Tongue (tissue), 2 donors: ENCODE data around the gene RABGAP1. TPM values are rescaled to one million over a fixed set of nuclear protein-coding genes. Genes with fewer than 3 reads are reported as not detected.

ENCODE experiments used
- DNase-seq: peaks from one replicate; pipeline ENCODE4 v3.0.0-alpha.2; 2015
- total RNA-seq: library from RNA; depleted of rRNA; stranded (reverse); fragments of >200 nt; gene quantifications from one replicate; pipeline ENCODE4 v1.2.3, GENCODE V29; 2014

Gene RABGAP1
- total RNA-seq, 1 donor from 2014 or later = 83.2 TPM

DNA sequence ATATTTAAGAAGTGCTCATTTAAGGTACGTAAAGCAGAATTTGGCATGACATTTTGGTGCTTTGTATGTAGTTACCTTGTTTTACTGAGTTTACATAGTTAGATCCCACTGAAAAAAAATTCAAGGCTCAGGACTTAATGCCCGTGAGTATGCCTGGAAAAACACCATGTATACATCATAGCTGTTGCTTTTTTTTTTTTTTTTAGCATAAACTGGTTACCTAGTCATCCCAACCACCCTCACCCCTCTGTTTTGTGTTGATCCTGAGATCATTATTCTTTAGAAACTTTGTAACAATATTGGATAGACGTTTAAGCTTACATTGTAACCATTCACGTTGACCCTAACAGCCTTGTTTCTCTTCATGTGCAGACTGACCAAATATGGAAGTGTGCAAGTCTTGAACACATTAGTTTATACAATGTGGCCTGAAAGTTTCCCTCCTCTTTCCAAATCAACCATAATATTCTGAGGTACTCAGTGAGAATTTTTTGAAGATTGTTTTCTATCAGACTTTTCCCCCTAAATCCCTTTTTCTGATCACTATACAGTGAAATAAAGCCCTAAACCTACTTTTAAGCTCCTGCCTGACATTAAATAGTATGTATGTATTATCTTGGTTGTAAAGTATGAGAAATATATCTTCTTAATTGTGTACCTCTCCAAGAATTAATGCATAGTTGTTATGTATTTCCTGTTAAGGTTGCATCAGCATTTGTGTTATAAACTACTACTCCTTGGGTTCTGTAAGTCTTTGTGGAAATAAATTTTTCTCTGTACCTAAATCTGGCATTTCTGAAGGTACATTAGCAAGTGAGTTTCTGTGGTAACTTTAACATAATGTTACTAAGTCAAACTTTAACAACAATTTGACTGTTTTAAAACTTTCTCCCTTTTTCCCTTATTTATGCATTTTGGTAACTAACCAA lies 4.4 kb downstream of the RABGAP1 start:
- DNase-seq = no peak

DNA sequence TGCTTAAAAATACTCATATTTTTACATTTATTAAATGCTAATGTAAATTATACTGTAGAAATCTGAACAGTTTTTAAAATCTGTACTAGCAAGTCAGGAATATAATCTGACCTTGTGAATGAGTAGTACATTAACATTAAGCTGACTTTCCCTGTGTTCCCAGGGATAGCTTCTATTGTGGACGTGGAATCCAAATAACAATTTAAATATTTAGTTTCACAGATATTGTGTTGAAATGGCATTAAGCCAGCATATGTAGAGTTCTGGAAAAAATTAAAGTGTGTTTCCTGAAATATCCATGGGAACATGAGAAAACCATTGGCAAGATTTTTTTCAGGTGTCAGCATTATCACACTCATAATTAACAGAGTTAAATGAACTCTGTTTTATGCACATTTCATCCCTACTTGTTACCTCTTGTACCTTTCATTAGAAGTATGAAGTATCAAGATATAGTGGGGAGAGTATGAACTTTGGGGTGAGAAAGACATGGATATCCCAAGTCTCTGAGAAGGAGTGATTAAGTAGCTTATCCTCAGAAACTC lies 5.7 kb downstream of the RABGAP1 start:
- DNase-seq = no peak

DNA sequence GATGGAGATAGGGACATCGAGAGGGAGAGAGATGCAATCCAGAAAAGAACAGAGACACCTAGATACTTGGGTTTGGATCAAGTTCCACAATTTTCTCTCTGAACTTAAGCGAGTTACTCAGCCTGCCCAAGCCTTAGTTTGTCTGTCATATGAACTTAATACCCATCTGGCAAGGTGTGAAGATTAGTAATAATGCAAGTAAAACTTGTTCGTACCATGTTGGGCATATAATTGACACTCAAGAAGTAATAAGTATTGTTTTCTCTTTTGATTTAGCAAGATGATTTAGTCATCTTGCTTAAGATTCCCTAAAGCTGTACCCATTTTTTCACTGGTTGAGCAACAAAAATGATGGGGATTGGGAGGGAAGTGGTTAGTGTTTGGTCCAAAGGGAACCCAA lies 7.5 kb downstream of the RABGAP1 start:
- DNase-seq = no peak

DNA sequence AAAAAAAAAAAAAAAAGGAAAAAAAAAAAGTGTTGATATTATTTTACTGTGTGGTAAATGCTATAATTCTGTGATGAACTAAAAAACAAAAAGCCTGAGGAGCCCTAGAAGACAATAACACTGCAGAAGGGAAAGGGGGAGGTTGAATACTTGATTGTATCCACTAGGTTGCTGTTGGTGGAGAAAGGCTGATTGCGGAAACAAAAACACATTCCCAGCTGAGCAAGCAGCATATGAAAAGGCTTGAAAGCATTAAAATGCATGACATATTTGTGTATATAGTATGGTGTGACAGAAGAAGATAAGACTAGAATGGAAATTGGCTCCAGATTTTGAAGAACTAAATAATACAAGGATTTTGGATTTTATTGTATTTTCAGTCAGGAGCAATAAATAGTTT lies 8.9 kb downstream of the RABGAP1 start:
- no peak for DNase-seq

DNA sequence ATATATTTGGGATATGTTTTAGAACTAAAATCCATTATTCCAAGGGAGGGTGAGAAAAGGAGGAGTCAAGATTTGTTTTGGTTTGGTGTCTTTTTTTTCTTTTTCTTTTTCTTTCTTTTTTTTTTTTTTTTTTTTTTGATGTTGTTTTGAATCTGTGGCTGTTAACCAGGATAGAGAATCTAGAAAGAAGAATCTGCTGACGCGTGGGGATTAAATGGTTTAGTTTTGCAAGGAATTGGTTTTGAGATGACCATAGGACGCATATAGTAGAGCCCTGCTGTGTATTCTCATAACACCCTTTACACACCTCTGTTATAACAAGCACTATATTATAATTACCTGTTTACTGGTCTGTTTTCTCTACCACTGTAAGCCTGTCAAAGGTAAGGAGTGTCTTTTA lies 9.4 kb downstream of the RABGAP1 start:
- no peak for DNase-seq

DNA sequence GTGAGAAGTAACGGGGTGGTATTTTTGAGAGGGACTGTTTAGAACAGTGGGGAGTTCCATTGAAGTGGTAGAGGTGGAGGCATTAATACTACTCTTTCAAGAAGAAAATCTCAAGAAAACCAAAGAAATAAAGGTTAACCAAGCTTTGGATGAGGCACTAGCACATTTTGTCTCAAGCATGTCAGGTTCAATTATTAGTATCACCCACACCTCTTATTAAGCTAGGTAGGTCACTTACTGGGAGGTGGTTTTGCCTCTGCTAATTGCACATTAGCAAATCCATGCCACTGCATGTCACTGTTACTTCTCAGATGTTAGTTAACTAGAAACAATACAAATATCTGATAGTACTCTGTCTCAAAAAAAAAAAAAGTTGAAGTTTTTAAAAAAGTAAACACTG lies 10.2 kb downstream of the RABGAP1 start:
- DNase-seq = no peak

DNA sequence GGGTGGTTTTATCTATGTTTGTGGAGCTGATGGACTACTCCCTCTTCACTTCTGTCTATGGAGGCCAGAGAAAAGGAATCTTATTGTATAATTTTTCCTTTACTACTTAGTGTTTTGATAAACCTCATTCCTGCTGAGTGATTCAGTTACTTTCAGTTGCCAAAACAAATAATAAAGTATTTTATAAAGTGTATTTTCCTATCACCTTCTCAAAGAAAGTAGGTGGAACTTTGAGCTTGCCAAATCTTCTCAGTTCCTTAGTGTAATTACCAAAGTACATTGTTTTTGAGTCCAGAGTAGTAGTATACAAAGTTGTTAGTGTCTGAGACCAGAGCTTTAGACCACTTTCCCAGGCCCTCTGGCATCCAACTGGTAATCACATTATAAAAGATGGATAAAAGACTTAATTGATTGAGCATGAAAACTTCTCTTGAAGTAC lies 13.5 kb downstream of the RABGAP1 start:
- no peak for DNase-seq

DNA sequence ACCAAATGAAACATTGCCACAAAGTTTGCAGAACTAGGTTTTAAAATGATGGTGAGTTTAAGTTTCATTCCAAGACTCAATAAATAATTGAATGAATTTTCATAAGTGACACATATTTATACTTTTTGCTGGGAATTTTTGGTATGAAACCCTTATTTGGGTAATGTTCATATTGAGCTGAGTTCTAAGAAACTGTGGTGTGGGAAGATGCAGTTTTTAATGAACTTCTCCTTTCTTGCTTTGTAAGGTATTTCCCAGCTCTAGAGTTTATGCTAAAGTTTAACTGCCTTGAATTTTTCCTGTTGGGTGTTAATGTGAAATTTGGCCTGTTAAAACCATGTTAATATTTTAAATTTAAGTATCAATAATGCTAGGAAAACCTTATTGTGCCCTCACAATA lies 15.1 kb downstream of the RABGAP1 start:
- DNase-seq = no peak

DNA sequence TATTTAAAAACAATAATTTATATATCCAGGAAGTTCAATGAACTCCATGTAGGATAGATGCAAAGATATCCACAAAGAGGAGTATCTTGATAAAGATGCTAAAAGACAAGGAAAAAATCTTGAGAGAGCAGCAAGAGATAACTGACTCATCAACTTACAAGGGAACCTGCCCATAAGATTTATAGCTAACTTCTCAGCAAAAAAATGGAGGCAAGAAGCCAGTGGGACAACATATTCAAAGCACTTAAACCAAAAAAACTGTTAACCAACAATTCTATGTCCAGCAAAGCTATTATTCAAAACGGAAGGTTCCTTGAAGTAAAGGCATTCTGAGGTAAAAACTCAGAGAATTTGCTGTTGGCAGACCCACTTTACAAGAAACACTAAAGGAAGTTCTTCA lies 20.3 kb downstream of the RABGAP1 start:
- no peak for DNase-seq

DNA sequence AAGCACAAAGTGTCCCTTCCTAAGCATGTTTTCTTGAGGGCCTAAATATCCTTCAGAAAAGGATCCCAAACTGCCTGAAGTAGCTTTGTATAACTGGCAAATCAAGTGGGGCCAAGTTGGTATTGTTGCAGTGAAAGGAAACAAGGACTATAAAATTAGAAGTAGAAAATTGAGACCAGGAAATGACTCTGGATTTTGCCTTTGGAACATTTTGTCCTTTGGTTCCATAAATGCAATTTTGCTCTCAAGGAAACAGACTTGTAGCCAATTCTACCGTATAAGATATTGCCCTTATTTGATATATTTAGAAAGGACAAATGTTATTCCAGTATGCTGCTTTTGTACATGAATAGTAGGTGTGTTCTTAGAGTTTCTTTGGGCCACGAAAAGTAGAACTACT lies 34.4 kb downstream of the RABGAP1 start:
- DNase-seq = no peak

DNA sequence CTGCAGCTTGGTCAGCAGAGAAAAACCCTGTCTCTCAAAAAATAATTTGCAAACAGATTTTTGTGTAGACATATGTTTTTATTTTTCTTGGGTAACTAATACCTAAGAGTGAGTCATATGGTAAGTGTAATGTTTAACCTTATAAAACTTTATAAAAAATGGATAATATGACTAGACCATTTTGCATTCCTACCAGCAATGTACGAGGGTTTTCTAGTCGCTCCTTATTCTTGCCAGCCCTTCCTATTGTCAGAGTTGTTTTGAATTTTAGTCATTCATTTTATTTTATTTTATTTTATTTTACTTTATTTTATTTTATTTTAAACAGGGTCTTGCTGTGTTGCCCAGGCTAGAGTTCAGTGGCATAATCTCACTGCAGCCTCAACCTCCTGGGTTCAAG lies 37.8 kb downstream of the RABGAP1 start:
- no peak for DNase-seq

DNA sequence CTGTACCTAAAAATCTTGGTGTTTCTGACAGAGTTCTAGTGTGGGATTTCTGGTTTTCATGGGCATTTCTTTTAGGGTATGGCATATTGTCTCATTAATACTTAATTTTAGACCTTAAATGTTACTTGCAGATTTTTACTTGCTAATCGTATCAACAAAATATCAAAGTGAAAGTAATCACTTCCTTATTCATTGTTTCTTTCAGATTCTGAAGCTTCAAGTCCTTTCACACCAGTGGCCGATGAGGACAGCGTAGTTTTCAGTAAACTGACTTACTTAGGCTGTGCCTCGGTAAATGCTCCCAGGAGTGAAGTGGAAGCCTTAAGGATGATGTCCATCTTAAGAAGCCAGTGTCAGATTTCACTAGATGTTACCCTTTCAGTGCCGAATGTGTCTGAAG lies 45.2 kb downstream of the RABGAP1 start:
- DNase-seq = no peak

DNA sequence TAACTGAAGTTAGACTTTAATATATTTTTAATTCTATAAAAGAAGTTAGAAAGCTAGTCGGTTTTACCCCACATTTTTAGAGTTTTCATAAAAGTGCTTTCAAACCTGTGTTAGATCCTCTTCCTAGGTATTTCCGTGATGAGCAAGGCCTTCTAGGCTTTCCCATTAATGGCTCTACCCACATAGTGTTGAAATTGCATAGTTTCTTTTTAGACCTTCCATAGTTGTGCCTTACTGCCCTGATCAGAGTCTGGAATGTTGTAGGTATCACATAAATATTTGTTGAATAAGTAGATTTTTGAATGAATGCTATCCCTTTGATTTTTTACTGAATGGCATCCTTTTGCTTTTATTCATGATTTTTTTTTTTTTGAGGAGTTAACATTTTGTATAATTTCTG lies 47.3 kb downstream of the RABGAP1 start:
- DNase-seq = no peak

DNA sequence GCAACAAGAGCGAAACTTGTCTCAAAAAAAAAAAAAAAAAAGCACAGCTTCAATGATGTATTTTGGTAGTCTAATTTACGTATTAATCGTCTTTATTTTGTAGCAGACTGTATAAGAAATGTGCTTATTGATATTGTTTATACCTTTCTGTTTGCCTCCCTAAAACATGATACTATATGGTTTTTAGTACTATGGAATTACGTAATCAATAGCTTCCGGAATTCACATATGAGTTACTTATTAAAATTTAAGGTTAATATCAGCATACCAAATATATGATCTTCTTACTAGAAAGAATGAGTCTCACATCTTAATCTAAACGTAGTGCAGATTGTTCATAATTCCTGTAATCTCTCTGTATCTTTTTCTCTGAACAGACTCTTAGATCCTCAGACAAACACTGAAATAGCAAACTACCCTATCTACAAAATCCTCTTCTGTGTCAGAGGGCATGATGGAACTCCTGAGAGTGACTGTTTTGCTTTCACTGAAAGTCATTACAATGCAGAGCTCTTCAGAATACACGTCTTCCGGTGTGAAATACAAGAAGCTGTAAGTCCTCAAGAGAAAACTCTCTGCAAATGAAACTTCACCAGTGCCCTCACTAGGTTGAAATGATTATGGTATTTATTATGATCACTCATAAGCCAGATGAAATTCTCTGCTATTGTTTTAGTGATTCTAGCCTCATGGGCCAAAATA lies 48.3 kb downstream of the RABGAP1 start:
- DNase-seq = no peak

DNA sequence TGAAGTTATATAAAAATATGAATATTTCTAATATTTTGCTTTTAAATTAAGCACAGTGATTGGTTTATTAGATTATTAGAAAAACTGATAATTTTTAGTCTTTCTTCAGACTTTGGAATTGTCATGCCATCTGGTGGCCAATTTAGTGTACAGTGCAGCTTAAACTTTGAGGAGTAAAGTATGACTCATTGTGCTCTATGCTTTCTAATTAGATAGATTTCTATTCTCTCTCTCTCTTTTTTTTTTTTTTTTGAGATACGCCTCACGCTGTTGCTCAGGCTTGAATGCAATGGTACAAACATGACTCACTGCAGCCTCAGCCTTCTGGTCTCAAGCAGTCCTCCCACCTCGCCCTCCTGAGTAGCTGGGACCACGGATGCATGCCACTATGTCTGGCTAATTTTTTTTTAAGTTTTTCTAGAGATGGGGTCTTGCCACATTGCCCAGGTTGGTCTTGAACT lies 50.6 kb downstream of the RABGAP1 start:
- peak; percentile 48 for DNase-seq

DNA sequence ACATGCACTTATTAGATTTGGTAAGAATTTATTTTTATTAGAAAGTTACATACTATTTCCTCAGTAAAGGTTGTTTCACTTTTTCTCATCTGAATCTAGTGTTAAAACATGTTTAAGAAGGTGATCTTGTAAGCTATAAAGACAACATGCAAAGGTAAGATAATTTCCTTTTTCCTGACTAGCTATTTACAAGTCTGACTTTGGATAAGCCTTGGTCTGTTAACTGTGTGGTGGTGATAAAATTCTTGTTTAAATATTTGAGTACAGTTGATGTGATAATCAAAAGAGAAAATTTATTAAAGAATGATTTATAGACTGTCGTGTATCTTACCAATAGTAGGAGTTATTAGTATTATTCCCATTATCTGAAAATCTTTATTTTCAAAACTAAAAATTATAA lies 55.8 kb downstream of the RABGAP1 start:
- DNase-seq = no peak

DNA sequence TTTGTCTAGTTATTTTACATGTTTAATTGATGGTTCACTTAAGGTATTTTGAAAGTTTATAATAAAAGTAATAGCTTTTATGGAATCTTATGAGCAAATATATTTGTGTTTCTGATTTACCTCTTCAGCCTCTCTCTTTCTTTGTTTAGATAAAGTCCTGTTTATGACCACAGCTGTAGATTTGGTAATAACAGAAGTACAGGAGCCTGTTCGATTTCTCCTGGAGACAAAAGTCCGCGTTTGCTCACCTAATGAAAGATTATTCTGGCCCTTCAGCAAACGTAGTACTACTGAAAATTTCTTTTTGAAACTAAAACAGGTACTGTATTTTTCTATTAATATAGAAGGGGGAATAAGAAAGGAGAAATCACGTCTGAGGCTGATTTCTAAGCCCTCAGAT lies 57.6 kb downstream of the RABGAP1 start:
- no peak for DNase-seq

DNA sequence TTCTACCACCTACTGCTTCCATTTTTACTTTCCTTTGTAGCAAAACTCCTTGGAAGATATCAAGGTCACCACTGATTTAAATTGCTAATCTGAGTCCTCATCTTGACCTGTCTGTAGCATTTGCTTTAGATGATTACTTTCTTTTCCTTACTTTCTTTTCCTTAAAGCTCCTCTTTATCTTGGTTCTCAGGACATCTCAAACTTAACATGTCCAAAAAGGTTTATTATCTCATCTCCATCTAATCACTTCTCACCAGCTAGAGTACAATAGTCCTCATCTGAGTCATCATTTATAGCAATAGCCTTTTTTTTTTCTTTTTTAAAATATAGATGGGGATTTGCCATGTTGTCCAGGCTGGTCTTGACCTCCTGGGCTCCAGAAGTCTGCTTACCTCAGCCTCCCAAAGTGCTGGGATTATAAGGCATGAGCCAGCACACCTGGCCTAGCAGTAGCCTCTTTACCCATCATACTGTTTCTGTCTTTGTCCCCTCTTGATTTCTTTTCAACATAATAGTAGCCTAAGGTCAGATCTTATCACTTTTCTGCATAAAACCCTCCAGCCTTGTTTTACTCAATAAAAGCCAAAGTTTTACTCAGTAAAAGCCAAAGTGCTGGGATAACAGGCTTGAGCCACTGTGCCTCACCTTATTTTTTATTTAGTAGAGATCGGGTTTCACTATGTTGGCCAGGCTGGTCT lies 59.7 kb downstream of the RABGAP1 start:
- no peak for DNase-seq

DNA sequence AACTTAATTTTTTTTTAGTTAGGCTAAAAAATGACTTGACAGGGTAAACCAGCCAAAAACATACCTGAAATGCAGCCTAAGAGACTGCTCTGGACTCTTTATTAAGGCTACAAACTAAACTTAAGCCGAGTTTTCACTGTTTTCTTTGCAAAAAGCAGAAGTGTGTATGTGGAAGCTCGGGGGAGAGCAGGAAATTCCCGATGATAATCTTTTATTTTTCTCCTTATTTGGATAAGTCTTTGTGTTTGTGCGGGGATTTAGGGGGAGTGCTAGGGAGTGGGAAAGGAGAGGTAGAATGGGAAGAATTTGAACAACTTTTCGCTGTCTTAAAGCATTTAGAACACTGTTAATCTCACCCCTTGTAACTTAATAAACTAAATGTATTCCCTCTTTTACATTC lies 61.9 kb downstream of the RABGAP1 start:
- no peak for DNase-seq

DNA sequence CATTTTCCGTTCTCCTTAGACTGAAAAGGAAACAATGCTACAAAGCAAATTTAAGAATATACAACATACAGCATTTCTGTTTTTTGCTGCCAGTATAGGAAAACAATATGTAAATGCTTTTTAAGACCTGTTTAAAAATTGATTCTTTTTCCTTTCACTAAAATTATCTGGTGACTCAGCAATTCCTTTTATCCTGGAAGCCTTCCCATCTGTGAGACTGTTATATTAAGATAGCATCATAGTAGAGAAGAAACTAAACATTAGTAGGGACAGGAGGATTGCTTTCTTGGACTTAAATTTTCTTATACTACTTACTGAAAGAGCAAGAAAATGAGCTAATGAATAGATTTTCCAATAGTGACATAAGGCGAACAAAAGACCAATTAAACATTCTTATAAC lies 62.6 kb downstream of the RABGAP1 start:
- DNase-seq = no peak

DNA sequence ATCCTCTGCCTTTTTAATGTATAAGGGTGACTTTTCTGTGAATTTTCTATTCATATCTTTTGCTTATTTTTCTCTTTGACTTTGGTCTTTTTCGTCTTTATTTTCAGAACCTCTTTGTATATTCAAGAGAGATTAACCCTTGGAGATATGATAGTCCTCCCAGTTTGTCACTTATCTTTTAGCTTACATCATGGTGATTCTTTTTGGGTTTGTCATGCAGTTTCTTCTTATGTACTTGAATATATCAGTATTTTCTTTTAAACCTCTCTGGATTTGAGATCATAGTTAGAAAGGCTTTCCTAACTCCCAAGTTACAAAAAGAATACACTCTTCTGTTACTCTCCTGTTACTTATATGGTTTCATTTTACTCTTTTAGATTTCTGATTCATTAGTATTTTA lies 65.1 kb downstream of the RABGAP1 start:
- no peak for DNase-seq

DNA sequence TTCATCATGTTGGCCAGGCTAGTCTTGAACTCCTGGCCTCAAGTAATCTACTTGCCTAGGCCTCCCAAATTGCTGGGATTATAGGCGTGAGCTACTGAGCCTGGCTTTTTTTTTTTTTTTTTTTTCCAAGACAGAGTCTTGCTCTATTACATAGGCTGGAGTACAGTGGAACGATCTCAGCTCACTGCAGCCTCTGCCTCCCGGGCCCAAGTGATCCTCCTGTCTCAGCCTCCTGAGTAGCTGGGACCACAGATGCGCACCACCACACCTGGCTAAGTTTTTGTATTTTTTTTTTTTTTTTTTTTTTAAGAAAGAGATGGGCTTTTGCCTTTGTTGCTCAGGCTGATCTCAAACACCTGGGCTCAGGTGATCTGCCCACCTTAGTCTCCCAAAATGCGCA lies 66.4 kb downstream of the RABGAP1 start:
- no peak for DNase-seq

DNA sequence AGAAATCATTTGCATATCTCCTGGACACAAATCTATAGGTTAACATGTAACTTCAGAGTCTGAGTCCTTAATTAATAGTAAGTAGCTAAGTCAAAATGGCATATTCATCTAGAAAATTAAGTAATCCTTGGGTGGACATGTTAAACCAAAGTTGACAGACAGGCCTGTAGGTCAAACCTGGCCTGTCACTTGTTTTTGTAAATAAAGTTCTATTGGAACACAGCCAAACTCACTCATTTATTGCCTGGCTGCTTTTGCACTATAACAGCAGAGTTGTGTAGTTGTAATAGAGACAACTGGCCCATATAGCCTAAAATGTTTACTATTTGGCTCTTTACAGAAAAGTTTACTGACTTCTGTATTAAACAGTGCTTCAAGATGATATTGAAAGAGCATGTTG lies 68.1 kb downstream of the RABGAP1 start:
- DNase-seq = no peak
